Measurements from ENCODE around the gene COL5A3. TPM values are rescaled to one million over a fixed set of nuclear protein-coding genes. Genes with fewer than 3 reads are reported as not detected.

The COL5A3 gene
- total and polyA plus RNA-seq, 2 experiments from 2014 or later = 1.0 to 1.2 TPM

GRCh38 chr19:10011974-10012373 lies 1.7 kb upstream of the COL5A3 start:
- Histone ChIP-seq H3K36me3 (ENCODE audit: insufficient read depth) (no peaks in the 10 kb centered on the region), H3K27ac (ENCODE audit: low read depth) (no peak overlapping the region), H4K20me1 (replicated peaks; ENCODE audit: insufficient read depth) (no peaks in the 10 kb centered on the region), H3K4me3 (no peak overlapping the region), H3K79me2 (replicated peaks; ENCODE audit: insufficient read depth) (no peaks in the 10 kb centered on the region), H2AFZ (no peak overlapping the region), H3K4me1 (ENCODE audit: insufficient read depth) (no peaks in the 10 kb centered on the region), H3K27me3 (ENCODE audit: insufficient read depth) (peaks cover 24% of the 10 kb centered on the region), H3K4me2 (no peak overlapping the region), H3F3A (replicated peaks; ENCODE audit: low read depth) (no peaks in the 10 kb centered on the region), H3K9me2 (ENCODE audit: insufficient read depth) (no peaks in the 10 kb centered on the region)
- no peak for DNase-seq (ENCODE audit: low spot score)
- no peaks in the 10 kb centered on the region; the same call in 1 of the 3 replicates for H3K9me3 Mint-ChIP-seq
- TF ChIP-seq, protein P1, sequence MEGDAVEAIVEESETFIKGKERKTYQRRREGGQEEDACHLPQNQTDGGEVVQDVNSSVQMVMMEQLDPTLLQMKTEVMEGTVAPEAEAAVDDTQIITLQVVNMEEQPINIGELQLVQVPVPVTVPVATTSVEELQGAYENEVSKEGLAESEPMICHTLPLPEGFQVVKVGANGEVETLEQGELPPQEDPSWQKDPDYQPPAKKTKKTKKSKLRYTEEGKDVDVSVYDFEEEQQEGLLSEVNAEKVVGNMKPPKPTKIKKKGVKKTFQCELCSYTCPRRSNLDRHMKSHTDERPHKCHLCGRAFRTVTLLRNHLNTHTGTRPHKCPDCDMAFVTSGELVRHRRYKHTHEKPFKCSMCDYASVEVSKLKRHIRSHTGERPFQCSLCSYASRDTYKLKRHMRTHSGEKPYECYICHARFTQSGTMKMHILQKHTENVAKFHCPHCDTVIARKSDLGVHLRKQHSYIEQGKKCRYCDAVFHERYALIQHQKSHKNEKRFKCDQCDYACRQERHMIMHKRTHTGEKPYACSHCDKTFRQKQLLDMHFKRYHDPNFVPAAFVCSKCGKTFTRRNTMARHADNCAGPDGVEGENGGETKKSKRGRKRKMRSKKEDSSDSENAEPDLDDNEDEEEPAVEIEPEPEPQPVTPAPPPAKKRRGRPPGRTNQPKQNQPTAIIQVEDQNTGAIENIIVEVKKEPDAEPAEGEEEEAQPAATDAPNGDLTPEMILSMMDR (conservative IDR thresholded peaks at IDR 0.05; ENCODE audit: low read depth in 2 of 2) = no peak
- TF ChIP-seq CREB1 (CRISPR knock-in tag; IDR thresholded peaks at IDR 0.05; ENCODE audit: low read depth) (no peak), STAT1 (IDR thresholded peaks at IDR 0.05; ENCODE audit: unreplicated experiment) (no peak), POLR2AphosphoS5 (IDR thresholded peaks at IDR 0.05; ENCODE audit: low read depth) (no peak), ZNF114 (CRISPR knock-in tag; IDR thresholded peaks at IDR 0.05) (no peak), EZH2phosphoT487 (IDR thresholded peaks at IDR 0.05; ENCODE audit: unreplicated experiment) (no peak), ZNF331 (CRISPR knock-in tag; IDR thresholded peaks at IDR 0.05; ENCODE audit: low read depth) (no peak), JUNB (IDR thresholded peaks at IDR 0.05; ENCODE audit: unreplicated experiment) (no peak), REST (IDR thresholded peaks at IDR 0.05; ENCODE audit: unreplicated experiment) (no peak), NANOG (IDR thresholded peaks at IDR 0.05; ENCODE audit: borderline replicate concordance) (no peak), EZH2 (IDR thresholded peaks at IDR 0.05; ENCODE audit: low read depth, unreplicated experiment) (no peak), ETS1 (IDR thresholded peaks at IDR 0.05) (no peak), ZNF462 (CRISPR knock-in tag; IDR thresholded peaks at IDR 0.05) (no peak)
- H3K36me3 Mint-ChIP-seq (ENCODE audit: low read depth) = no peaks in the 10 kb centered on the region; the same call in 2 of the 3 replicates
- no peak overlapping the region for H3K4me3 Mint-ChIP-seq
- no peak for ATAC-seq
- H3K27ac Mint-ChIP-seq = no peak overlapping the region
- H3K4me1 Mint-ChIP-seq = peaks cover 15% of the 10 kb centered on the region
- H3K27me3 Mint-ChIP-seq (ENCODE audit: insufficient read depth, low read depth, poor library complexity) = peaks cover 30% of the 10 kb centered on the region
